SKM-1 treated with dmso at 0.1 percent for 144 hours (cell line): ENCODE data around the gene TMEFF2.

ENCODE experiments used
- DNase-seq: peaks from one replicate; lab custom pipeline; 2025; ENCODE audit not compliant: unreplicated experiment; lab: John Stamatoyannopoulos, UW

Gene TMEFF2

DNA sequence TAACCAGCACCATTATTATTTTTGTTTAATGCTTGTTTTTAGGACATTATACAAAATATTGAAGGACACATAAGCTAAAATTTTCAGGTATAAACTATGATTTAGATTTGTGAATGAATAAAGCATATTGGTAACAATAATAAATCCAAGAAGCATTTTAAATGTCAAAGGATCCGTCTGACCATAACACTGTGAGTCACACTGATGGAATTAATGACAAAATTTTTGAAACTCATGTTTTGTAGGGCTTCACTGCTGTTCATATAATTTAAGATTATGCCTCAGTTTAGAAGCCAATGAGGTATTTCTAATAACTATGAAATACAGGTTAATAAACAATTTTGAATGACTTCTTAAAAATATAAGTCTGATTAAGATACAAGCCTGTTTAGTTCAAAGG is 124.6 kb downstream of the TMEFF2 start:
- no peak for DNase-seq

- DNase-seq, result no peak
Measured at GRCh38 chr2:192069417-192069816, 125.3 kb downstream of the TMEFF2 start.

GRCh38 chr2:192068966-192069365 is 125.8 kb downstream of the TMEFF2 start:
- DNase-seq, result no peak

DNA sequence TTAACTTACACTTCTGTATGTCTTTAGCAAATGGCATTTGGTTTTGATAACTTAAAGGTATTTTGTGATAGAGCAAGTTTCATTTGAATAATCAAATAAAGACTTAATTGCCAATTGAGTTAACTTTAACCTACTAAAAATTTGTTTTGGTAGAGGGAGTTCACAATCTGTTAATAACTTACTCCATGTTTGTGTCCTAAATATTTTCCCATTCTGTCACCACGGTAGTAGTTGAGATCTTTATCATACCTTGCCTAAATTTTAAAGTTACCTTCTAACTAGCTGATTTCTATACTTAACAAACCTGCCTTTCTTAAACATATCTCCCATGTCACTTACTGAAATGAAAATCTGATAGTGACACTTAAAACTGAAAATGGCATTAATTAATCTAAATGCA is 127.1 kb downstream of the TMEFF2 start:
- no peak for DNase-seq

DNA sequence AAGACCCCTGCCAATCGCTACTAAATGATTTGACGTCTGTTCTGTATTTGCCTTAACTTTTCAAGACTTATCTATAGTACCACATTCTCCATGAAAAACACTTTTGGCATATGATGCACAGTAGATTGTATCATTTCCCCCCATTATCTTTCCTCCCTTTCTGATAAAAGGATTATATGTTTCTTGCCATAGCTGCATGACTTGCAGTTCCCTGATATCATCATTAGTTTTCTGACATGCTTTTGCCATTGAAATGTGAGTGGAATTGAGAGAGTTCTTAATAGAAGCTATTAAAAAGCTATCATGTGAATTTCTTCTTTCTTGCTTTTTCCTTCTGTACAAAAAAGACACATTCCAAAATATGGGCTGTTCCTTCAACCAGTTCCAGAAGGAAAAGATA is 130.3 kb downstream of the TMEFF2 start:
- no peak for DNase-seq

DNA sequence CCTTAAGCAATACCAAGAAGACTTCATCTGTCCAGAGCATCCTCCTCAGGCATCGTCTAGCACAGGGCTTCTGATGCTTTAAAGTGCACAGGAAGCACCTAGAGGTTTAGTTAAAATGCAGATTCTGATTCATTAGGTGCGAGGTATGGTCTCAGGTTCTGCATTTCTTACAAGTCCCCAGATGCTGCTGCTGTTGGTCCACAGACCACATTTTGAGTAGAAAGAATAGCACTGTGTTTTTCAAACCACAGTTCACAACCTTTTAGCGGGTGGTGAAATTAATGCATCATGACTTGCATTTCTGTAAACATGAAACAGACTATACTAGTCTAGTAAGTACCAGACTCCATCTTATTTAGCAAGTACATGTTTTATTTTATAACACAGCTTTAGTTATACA is 134.6 kb downstream of the TMEFF2 start:
- DNase-seq, result no peak

- no peak for DNase-seq
Measured at GRCh38 chr2:192059266-192059665, 135.5 kb downstream of the TMEFF2 start.

GRCh38 chr2:192053921-192054320 is 140.8 kb downstream of the TMEFF2 start:
- no peak for DNase-seq

DNA sequence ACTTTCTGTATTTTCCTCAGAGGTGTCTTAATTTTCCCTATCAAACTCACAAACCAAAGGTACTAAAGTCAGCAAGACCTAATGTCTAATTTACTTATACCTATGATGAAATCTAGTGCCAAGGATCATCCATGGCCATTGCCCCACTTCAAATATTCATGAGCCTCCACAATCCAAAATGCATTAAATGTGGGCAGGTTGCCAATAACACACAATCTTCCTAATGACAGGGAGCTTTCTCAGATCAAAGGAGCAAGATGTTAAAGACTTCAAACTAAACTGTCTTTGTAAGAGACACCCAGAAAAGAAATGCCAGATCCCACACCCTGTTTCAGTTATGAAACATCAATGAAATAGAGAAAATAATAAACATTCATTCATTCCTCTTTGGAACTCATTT is 143.2 kb downstream of the TMEFF2 start:
- DNase-seq, result no peak

DNA sequence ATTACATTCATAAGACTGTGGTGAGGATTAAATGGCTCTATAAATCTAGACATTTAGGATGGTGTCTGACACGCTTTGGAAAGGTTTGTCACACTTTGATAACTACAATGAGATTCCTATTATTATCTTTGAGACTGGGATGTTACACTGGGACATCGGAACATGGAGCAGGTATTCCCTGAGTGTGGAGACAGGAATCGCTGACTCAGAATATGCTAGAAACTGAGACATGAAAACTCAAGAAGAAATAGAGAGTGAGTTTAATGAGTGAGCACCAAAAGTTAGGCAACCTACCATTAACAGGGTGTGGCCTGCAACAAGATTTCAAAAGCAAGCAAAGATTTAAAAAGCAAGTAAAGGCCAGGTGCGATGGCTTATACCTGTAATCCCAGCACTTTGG is 145.4 kb downstream of the TMEFF2 start:
- DNase-seq, result no peak

DNA sequence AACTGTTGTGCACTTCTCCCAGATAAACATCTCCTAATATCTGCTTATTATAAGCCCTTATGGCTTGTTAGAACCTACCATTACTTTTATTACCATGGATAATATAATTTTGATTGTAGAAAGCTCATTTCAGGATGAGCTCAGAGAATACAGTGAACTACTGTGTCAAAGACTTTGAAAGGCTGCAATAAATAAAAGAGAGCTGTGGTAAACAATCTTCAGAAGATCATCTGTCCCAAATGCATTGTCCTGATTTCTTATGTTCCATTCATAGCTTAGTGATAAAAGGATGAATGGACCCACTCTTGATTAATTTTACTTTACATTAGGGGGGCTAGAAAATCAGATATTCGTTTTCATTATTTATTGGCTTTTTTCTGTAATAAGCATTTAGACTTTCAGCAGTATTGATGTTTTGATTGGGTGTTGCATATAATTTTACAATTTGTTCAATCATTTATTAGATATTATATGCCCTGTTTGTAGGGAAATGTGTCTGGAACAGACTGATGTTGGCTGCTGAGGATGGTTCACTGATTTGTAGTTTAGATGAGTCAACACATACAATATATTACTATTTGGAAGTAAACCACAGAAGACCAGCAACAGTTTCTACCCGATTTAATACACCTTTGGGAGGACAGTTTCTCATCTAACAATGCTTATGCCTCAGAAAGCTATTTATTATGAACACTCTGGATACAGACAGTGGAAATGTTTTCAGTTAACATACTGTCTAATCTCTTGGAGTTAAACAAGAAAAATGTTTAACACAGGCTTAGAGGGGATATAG is 147.2 kb downstream of the TMEFF2 start:
- DNase-seq, result no peak

DNA sequence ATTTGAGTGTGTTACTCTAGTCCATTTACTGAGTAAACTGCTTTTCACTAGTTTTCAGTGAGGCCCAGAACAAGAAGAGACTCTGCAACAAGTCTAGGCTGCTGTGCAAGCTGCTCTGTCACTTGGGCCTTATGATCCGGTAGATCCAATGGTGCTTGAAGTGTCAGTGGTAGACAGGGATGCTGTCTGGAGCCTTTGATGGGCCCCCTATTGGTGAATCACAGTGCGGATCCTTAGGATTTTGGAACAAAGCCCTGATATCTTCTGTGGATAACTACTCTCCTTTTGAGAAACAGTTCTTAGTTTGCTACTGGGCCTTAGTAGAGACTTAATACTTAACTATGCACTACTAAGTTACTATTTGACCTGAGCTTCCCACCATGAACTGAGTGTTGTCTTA is 150.2 kb downstream of the TMEFF2 start:
- DNase-seq, result no peak

DNA sequence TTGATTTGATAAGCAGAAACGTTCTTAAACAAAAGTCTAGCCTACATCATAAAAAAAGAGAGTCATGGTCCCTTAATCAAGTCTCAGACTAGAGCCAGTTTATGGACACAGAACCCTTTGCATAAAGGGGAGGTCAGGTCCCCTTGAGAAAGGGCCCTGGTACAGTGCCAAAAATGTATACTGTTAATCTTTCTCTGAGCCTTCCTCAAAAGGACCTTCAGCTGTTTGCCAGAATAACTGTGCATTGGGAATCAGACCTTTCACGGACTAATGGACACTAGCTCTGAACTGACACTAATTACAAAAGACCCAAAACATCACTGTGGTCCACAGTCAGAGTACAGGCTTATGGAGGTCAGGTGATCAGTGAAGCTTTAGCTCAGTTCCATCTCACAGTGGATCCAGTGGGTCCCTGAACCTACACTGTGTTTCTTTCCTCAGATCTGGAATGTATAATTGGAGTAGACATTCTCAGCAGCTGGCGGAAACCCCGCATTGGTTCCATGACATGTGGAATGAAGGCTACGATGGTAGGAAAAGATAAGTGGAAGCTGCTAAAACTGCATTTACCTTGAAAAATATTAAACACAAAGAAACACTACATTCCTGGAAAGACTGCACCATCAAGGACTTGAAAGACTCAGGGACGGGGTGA is 151.4 kb downstream of the TMEFF2 start:
- no peak for DNase-seq

GRCh38 chr2:192042126-192042525 is 152.6 kb downstream of the TMEFF2 start:
- no peak for DNase-seq

- DNase-seq, result no peak
Measured at GRCh38 chr2:192038110-192038509, 156.6 kb downstream of the TMEFF2 start.

DNA sequence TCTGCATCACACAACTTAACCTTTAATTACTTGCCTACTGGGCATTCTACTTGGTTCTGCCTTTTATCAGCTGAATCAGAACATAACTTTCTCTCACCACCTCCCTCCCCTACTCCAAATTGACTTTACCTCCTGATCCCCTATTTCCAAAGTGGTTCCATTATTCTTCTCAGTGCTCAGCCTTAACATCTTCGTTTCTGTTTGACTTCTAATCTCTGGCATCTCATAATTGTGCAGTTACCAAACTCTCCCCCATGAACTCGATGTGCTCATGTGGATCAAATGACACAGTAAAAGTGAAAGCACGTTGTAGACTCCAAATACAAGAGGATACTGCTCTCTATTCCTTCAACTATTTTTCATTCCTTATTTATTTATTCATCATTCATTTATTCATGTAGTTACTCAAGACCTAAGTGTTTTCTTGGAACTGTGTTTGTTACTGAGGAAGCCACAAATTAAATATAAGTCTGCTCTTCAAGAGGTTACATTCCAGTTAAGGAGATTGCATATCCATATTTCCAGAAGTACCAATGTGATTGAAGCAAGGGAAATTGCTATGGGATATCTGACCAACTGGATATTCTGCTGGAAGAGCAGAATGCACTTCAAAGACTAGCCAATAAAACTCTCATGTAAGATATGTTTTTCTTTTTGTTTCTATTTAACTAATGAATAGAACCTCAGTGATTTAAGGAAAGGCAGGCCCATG is 158.8 kb downstream of the TMEFF2 start:
- DNase-seq, result no peak

DNA sequence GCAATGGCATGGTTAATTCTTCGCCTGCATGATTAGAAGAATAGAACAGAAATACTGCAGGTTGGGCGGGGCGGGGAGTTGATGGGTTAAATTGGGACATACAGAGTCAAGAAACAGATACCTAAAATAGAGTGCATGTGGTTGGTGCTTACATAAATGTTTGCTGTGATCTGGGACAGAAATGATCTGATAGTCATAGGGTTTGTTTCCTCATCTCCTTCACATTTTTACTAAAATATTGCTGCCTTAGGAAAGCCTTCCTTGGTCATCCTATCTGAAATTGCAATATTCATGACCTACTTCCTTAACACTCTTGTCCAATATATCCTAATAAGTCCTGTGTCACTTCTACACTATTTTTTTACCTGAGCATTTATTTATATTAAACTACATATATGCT is 163.9 kb downstream of the TMEFF2 start:
- no peak for DNase-seq

DNA sequence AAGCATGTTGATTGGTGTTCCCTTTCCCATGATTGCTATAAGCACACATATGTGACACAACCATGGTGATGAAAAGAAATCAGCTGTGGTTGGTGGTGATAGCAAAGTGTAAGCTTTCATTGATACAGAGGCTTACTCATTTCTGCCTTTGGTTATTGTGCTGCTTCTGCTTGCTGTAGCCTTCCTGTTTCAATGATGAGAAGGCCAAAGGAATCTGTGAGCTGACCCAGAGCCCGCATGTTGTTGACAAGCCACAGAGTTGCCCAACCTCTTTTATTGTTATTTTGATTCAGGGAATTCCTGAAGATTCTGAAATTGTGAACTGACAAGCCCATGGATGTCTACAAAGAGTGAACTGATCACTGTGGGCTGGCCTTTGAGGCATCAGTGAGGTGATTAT is 164.4 kb downstream of the TMEFF2 start:
- DNase-seq, result no peak

- no peak for DNase-seq
Measured at GRCh38 chr2:192029089-192029488, 165.6 kb downstream of the TMEFF2 start.

DNA sequence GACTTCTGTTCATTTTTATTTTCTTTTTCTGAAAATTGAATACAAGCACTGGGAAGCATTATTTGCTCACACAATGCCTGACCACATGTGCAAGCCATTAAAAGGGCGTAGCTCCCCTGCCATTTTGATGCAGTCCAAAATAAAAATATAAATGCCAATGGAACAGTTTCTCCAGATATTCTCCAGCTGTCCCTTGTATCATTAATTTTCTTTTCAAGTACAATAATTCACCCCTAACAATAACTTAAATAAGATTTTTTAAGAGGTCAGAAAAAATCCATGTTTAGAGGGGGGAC is 168.0 kb downstream of the TMEFF2 start:
- no peak for DNase-seq

DNA sequence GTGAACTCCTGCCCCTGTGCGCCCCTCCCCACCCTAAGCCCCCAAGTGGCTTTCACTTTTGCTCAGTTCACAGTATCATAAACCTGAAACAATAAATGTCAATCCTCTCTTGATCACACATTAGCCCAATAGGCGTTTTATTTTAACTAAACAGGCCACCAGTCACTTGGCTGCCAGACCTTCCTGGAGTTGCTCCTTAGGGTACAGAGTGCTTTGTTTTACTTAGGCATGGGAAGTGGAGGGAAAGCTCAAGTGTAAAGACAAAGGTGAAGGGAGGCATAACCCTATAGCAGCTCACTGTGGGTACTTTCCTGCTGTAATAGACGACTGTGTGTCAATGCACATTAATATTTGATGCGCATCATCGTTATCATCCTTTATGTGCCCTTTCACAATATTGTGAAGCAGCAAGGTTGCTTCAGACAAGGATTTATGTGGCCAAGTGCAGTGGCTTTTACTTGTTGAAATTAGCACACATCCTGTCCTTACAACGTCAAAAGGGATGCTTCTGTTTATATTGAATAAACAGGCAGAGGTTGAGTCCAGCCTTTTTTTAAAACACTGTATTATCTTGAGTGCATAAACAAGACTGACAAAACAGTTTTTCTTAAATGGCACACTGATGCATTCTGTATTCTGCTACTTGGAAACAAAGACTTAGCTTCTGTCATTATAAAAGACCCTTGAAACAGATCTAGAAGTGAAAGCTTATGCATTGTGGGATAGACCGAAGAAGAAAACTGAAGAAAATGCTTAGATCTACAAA is 168.5 kb downstream of the TMEFF2 start:
- DNase-seq, result no peak

DNA sequence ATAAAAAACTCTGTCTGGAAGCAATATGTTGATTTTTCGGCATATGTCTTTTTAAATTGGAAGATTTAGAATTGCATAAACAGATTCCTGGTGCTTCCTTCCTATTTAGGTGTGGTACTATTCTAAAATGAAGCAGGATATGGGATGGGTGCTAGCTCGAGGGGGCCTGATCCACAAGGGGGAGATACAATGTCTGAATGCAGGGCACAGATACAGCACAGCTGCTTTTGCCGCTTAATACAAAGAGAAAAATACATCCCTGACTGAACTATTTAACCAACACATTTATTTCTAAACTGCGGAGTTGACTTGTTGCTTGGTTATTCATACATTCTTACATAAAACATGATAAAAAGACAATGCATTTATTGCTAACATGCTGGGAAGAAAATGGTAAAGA is 169.1 kb downstream of the TMEFF2 start:
- DNase-seq, result no peak
